Activated CD8-positive, alpha-beta memory T cell treated with anti-CD3 and anti-CD28 coated beads for 48 hours (primary cell): ENCODE measurements around the gene HAUS3.
"Not testable (repeated sequence)": the region's sequence is repeated elsewhere in the genome, so short reads cannot be mapped to it uniquely, and the experiment has no call there.

Source experiments
- DNase-seq, 3 experiments: peaks; one replicate each; pipeline ENCODE4 v3.0.0-alpha.2; 2020; ENCODE audit warnings: low read depth in 2 of 3, low spot score in 2 of 3

The HAUS3 gene

DNA sequence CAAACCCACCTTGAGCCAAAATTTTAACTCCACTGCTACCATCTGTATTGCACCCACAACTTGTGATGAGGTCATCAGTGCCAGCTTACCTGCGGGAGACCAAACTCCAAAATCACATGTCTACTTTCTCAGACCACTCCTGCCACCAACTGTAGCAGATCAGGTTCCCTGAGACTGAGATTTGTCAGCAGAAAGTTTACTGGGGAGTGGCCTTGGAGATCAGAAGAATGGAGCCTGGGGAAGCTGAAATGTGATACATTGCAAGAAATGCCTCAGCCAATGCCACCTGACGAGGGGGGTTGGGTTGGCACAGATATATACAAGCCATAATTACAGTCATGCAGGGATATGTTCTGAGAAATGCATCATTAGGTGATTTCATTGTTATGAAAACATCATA lies 19.1 kb downstream of the HAUS3 start:
- DNase-seq = no peak

DNA sequence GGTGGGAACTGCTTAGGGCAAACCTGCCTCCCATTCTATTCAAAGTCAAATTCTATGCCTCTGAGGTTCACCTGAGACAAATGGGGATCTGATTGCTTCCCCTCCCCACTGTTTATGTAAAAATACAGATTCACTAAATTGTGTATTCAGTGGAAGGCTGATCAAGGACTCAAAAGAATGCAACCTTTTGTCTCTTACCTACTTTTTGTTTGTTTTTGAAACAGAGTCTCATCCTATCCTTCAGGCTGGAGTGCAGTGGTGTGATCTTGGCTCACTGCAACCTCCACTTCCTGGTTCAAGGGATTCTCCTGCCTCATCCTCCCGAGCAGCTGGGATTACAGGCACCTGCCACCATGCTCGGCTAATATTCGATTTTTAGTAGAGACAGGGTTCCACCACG lies 20.5 kb downstream of the HAUS3 start:
- not testable (repeated sequence) for DNase-seq

DNA sequence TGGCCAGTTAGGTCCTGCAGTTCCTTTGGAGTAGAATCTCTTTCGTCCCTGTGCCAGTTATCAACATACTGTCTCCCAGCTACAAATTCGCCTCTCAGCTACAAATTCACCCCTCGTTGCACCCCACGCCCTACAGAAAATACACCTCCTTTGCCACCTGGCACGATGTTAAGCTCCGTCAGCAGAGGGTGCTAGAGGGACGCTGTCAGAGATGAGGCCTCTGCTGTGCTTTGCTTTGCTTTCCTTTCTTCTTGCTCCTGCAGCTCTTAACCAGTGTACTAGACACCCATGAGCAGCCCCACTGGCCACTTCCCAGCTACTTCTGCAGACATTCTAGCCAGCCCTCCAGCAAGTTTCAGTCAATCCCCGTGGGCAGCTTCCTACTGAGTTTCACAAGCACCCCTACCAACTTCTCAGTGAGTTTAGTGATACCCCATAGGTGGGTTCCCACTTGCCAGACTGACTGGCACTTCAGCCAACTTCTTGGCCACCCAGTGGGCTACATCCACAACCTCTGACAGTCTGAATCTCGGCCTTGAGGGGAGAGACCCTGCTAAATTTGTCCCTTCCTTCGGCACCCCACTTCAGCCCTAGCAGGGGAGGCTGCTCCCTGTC lies 21.8 kb downstream of the HAUS3 start:
- peak; percentile 31 to 60 (median 56) for DNase-seq

DNA sequence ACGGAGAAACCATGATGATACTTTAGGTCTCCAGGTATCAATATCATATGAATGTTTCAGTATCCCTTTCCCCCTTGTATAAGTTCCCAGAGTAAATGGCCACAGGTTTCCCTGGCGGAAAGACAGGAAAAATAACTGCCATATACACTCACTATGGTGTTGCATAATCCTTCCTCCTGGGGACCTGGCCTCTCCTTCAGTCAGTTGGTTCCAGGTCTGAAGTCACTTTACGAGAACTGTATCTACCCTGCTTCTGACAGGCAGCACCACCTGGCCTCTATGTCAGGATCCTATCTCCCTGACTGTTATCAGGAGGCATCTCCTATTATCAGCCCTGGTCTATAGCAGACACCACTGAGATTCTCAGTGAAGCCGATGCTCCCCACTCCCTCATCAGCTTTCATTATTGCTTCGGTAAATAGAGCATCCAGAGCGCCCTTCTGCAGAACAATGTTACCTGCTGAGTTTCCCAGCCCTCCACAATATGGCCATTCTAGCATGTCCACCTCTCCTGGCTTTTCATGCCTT lies 22.6 kb downstream of the HAUS3 start:
- DNase-seq = no peak

DNA sequence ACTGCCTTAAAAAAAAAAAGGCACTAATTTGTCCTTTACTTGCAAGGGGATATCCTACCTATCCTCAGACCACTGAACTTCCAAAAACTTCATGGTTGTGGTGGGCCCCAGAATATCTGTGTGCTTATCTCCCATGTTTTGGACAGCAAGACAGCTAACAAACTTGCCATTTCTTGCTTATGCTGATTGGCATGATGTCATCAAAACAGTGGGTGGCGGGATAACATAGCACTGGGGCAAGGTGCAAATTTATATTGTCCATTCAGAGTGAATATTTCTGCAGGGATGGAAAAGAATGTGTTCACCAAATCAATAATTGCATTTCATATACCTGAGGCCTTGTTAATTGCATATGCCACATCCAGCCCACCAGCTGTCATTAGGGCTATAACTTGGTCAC lies 23.5 kb downstream of the HAUS3 start:
- no peak for DNase-seq

DNA sequence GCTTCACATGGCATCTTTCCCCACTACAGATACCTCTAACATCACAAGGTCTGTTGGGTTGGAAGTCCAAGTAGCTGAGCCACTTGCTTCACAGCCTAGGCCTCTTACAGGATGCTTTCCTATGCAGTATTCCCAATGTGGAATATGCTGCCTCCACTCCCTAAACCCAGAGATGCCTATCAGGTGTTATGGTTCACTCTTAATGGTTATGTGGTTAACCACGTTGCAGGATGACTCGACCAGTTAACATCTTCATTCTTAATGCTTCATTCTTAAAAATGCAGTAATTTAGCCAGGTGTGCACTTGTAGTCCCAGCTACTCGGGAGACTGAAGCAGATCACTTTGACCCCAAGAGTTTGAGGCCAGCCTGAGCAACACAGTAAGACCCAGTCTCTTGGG lies 24.2 kb downstream of the HAUS3 start:
- DNase-seq = no peak

DNA sequence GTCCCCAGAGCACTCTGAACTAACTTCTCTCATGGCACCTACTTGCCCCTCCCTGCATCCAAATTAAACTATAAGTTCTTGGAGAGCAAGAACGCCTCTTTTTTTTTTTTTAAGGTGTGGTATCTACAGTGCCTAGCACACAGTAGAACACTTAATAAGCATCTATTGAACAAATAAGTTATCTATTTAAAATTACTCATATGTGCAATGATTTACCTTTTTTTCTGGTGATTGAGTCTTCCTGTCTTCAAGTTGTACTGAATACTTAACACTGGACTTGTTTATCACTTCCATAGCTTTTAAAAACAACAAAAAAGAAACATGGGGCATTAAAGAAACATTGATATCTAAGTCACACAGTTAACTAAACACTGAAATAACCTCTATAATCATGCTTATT lies 29.1 kb downstream of the HAUS3 start:
- no peak for DNase-seq

DNA sequence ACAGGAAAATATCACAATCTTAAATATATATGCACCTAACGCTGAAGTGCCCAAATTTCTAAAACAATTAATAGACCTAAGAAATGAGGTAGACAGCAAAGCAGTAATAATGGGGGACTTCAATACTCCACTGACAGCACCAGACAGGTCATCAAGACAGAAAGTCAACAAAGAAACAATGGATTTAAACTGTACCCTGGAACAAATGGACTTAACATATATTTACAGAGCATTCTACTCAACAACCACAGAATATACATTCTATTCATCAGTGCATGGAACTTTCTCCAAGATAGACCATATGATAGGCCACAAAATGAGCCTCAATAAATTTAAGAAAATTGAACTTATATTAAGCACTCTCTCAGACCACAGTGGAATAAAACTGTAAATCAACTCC lies 39.1 kb downstream of the HAUS3 start:
- not testable (repeated sequence) for DNase-seq

DNA sequence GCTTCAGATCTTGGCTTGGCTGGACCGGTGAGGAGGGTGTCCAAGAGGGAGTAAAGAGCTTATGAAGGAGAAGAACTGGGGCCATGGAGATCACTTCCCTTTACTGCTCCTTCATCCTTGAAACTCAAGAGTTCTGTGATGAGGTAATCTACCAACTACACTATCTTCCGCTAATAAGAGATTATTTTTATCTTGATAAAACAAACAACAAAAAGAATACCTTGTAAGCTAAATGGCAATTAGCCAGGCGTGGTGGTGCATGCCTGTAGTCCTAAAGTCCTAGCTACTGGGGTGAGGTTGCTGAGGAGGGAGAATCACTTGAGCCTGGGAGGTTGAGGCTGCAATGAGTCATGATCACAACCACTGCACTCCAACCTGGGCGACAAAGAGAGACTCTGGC lies 47.4 kb downstream of the HAUS3 start:
- DNase-seq = no peak

DNA sequence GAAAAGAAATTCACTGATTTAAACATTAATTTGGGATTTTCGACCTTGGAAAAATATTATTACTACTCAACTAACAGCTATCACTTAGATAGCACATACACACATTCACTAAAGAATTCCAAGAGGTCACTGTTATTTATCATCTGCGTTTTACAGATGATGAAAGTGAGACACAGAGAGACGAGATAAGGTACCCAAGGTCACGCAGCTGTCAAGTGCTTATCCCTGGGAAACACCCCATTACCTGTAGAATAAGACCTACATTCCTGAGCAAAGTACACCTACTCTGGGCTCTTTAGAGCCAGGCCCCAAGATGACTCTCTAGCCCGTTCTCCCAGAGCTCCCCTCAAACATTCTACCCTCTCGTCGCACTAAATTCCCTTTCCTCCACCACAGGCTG lies 48.6 kb downstream of the HAUS3 start:
- no peak for DNase-seq

DNA sequence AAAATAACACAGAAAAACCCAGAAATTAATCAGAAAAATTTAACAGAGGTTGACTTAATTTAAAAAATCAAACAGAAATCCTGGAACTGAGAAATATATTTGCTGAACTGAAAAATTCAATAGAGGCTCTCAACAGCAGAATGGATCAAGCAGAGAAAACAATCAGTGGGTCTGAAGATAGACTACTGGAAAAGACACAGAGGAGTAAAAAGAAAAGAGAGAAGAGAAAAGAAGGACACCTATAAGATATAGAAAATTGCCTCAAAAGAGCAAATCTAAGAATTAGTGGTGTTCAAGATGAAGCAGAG lies 55.1 kb downstream of the HAUS3 start:
- DNase-seq = no peak

DNA sequence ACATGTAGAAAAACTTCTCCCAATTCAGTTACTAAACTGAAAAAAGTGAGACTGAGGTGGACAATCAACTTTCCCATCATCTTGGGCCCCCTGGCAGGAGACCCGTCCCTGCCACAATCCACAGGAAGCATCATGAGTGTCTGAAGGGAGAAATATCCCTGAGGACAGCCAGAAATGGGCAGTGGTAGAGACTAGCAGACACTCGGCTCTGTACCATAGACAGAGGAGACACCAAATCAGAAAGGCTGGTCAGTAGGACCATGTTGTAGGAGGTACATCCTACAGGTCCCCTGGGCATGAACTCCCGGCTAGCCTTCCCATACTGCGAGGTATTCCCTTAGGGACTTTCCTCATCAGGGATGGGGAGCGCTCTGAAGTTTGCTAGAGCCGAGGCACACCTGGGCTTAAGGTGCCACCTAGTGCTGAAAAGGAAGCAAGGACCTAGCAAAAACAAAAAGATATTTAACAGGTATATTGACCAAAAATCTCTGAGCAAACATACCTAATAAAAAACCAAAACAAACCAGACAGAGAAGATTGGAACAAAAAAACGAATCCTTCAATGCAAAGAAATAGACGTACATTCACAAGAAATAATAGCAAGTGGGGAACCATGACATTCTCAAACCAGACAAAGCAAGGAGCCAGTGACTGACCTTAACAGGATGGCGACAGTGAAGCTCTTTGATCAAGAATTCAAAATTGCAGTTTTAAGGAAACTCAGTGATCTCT lies 55.6 kb downstream of the HAUS3 start:
- DNase-seq = no peak

DNA sequence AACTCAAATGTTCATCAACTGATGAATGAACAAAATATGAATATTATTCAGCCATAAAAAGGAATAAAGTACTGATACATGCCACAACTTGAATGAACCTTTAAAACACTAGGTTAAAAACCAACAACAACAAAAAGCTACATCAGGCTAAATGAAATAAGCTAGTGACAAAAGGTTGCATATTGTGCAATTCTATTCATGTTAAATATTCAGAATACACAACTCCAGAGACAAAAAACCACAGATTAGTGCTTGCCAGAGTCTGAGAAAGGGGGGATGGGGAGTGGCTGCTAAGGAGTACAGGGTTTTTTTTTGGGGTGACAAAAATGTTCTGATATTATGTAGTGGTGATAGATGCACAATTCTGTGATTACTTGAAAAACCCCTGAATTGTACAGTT lies 58.5 kb downstream of the HAUS3 start:
- DNase-seq = no peak

DNA sequence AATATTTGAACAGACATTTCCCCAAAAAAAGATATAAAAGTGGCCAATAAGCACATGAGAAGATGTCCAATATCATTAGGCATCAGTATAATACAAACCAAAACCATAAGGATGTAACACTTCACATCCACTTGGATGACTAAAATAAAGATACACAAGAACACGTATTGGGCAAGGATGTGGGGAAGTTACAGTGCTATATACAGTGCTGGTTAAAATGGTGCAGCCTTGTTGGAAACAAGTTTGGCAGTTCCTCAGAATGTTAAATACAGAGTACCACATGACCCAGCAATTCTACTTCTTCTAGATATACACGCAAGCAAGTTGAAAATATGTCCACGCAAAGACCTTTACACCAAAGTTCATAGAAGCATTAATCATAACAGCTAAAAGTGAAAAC lies 58.9 kb downstream of the HAUS3 start:
- no peak for DNase-seq

DNA sequence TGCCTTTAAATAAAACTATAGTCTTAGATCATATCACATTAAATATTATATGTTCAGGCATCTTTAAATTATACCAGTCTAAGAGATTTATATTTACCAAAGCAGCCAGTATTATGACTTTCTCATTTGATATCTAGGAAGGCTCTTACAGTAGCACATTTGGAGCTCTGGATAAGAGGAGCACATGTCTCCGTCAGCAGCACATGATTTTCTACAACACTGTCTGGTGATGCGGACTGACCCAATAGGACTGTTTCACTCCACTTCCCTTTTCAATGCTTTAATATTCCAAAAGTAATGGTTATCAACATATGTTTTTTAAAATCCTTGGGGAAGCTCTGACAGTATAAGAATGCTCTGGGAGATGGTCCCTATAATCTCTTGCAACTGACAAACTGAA lies 61.5 kb downstream of the HAUS3 start:
- DNase-seq = no peak

DNA sequence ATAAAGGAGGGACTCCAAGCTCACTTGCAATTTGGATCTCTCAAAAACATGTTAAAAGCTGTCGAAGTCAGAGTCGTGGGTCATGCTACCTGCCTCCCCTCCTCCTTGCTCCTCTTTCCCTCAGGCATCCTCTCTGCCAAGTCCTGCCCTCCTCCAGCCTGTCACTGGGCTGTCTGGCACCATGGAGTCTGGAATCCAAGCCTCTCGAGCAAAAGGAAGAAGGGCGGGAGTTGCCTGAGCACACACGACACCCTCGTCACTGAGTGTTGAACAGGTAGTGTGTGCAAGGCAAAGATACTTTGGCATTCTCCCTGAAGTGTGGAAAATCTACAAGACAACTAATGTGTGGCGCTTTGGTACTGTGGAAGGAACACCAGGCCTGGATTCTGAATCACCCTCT lies 62.2 kb downstream of the HAUS3 start:
- DNase-seq = no peak

DNA sequence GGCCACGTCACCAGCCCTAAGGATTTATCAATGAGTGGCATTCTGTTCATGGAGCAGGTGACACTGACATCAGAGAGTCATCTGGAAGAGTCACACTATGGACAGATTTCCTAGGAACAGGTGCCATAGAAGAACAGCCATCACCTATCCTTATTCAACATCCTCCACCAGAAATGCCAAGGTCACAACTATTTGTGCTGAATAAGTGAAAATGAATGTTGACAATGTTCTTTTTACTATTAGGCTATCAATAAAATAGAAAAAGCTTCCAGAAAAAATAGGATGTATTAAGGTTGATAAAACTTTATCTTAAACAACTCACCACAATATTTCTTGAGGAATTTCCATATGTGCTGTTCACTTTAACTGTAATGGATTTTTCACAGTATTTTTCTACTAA lies 62.9 kb downstream of the HAUS3 start:
- no peak for DNase-seq
